HL-60 (cell line): ENCODE results near the gene NCK2.

Experiments
- DNase-seq, 2 experiments: peaks; one replicate each; pipeline ENCODE4 v3.0.0-alpha.2; 2010 to 2020; ENCODE audit warnings: low read depth in 1 of 2, low spot score in 1 of 2
- H3K27ac ChIP-seq: fragments of 250-450 bp; sonication (Bioruptor Pico); replicated peaks from 2 replicates; pipeline ENCODE4 v1.5.1; 2020; ENCODE audit warnings: mild to moderate bottlenecking, moderate library complexity
- H3K27me3 ChIP-seq: fragments of 250-450 bp; sonication (Bioruptor Pico); 2 replicates; pipeline ENCODE4 v1.5.1; 2021; ENCODE audit warnings: mild to moderate bottlenecking, moderate library complexity; ENCODE audit not compliant: insufficient read depth, poor library complexity, severe bottlenecking
- H3K4me3 ChIP-seq: replicated peaks from 2 replicates; pipeline ENCODE4 v1.5.1; 2011; ENCODE audit warnings: mild to moderate bottlenecking, control low read depth, low read length; ENCODE audit not compliant: insufficient read depth
- GABPA ChIP-seq: IDR thresholded peaks from 2 replicates; pipeline ENCODE4 v1.6.1; 2012; ENCODE audit warnings: low read depth
- POLR2AphosphoS5 ChIP-seq: IDR thresholded peaks from 2 replicates; pipeline ENCODE4 v1.6.1; 2012; ENCODE audit warnings: low read depth
- REST ChIP-seq: IDR thresholded peaks from 2 replicates; pipeline ENCODE4 v1.6.1; 2012; ENCODE audit warnings: low read depth; ENCODE audit not compliant: insufficient replicate concordance
- SPI1 ChIP-seq: IDR thresholded peaks from 2 replicates; pipeline ENCODE4 v1.6.1; 2012; ENCODE audit warnings: low read depth, mild to moderate bottlenecking, borderline replicate concordance
- TF ChIP-seq, protein P1 (sequence below): IDR thresholded peaks from one replicate; pipeline ENCODE4 v1.5.1; 2011; ENCODE audit warnings: low read length, control low read depth, inconsistent platforms; ENCODE audit not compliant: insufficient read depth

Gene NCK2

DNA sequence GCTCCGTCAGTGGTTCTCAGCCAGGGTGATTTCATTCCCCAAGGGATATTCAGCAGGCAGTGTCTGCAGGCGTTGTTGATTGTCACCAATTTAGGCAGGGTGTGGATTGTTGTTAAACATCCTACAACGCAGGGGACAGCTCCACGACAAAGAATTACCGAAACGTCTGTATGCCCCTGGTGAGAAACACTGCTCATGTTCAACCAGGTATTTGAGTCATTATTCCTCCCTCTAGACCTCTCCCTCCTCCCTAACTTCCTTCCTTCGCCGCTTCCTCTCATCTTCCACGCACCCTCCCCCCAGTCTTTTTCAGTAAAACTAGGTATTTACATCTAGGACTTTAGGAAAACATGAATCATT is 50.8 kb downstream of the NCK2 start:
- H3K27ac ChIP-seq = peak overlapping the region; percentile 97
- peak; percentile 63 for TF ChIP-seq SPI1
- TF ChIP-seq POLR2AphosphoS5 = no peak
- H3K4me3 ChIP-seq = no peak overlapping the region
- H3K27me3 ChIP-seq = no peaks in the 10 kb centered on the region
- DNase-seq = peak; percentile 50 to 77

DNA sequence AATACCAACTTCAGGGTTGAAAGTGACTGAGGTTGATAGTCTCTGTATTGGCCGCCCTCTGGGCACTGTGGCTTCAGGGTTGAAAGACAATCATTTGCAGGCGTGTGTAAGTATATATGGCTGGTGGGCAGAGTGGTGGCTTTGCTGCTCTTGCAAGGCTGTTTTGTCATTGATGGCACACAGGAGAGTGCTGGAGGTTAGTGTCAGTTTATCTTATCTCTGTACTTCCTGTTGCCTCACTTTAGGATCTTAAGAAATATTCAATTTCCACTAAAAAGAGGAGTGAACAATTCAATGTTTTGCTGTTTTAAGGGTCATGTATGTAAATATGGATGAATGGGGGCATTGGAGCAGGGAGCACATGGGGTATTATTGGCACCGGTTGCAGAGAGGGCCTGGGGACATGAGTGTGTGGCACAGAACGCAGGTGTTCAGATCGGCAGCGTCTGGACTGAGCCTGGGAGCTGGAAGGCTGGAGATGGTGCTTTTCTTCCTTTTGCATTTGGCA is 51.5 kb downstream of the NCK2 start:
- no peaks in the 10 kb centered on the region for H3K27me3 ChIP-seq
- H3K27ac ChIP-seq = peak overlapping the region; percentile 97
- H3K4me3 ChIP-seq = no peak overlapping the region
- TF ChIP-seq GABPA = peak; percentile 18; the same call in 1 of the 2 replicates
- TF ChIP-seq POLR2AphosphoS5 = no peak; the same call in 1 of the 2 replicates
- no peak for TF ChIP-seq REST
- peak; percentile 84 to 89 for DNase-seq

GRCh38 chr2:105796791-105797190 is 52.1 kb downstream of the NCK2 start:
- Histone ChIP-seq H3K27ac (peak overlapping the region; percentile 97), H3K27me3 (no peaks in the 10 kb centered on the region), H3K4me3 (no peak overlapping the region)
- DNase-seq = no peak
- no peak for TF ChIP-seq REST
- no peak for TF ChIP-seq SPI1
- TF ChIP-seq, protein P1, sequence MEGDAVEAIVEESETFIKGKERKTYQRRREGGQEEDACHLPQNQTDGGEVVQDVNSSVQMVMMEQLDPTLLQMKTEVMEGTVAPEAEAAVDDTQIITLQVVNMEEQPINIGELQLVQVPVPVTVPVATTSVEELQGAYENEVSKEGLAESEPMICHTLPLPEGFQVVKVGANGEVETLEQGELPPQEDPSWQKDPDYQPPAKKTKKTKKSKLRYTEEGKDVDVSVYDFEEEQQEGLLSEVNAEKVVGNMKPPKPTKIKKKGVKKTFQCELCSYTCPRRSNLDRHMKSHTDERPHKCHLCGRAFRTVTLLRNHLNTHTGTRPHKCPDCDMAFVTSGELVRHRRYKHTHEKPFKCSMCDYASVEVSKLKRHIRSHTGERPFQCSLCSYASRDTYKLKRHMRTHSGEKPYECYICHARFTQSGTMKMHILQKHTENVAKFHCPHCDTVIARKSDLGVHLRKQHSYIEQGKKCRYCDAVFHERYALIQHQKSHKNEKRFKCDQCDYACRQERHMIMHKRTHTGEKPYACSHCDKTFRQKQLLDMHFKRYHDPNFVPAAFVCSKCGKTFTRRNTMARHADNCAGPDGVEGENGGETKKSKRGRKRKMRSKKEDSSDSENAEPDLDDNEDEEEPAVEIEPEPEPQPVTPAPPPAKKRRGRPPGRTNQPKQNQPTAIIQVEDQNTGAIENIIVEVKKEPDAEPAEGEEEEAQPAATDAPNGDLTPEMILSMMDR = no peak
- no peak for TF ChIP-seq POLR2AphosphoS5
- no peak for TF ChIP-seq GABPA

DNA sequence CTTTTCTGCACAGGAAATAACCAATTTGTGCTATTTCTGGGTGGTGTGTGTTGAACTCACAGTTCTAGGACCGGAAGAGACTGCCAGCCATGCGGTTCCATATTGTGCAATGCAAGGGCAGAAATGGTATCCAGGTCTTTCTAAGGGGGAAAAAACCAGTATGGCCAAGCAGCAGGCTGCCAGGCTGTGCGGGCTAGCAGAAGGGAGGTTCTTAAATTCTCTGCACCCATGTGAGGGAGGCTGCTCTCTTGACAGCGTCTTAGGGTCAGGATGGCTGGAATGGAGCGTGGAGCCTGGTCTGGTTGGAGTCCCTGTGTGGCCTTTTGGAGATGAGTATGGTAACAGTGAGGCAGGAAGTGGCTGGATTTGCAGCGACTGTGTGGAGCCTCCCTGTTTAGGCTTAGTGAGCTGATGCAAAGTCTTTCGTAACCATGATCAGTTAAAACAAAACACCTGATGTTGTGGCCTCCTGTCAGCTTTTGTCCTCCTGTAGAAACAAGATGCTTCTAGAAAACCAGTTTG is 52.6 kb downstream of the NCK2 start:
- H3K27ac ChIP-seq = peak overlapping the region; percentile 97

More for the DNA sequence above, 52.6 kb downstream of the NCK2 start:
- TF ChIP-seq REST (peak; percentile 53), POLR2AphosphoS5 (peak; percentile 78), GABPA (peak; percentile 70), SPI1 (no peak)
- TF ChIP-seq, protein P1 = no peak
- Histone ChIP-seq H3K4me3 (no peak overlapping the region), H3K27me3 (no peaks in the 10 kb centered on the region)
- DNase-seq = peak; percentile 94 to 95
